ENCODE data around the gene LRRC36.
A peak's percentile ranks its signal among the peaks of the same experiment; 100 is the strongest.
"Not testable (repeated sequence)": the region's sequence is repeated elsewhere in the genome, so short reads cannot be mapped to it uniquely, and the experiment has no call there.

The LRRC36 gene

DNA sequence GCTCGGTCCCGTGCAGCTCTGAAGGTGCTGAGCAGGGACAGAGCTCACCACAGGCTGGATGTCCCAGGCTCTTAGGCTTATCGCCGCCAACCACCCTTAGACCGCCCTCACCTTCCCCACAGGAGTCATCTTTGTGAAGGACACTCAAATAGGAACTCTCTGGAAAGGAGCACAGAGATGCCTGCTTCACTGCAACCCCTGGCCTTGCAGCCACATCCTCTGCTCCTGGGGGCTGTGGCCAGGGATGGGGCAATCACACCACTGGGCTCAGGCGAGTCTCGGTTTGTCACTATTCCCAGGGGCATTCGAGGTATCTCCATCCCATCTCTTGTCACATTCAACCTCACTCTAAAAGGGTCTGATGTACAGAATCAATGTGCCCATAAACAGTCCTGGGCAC, 78.7 kb downstream of the LRRC36 start:
- DNase-seq = no peak

DNA sequence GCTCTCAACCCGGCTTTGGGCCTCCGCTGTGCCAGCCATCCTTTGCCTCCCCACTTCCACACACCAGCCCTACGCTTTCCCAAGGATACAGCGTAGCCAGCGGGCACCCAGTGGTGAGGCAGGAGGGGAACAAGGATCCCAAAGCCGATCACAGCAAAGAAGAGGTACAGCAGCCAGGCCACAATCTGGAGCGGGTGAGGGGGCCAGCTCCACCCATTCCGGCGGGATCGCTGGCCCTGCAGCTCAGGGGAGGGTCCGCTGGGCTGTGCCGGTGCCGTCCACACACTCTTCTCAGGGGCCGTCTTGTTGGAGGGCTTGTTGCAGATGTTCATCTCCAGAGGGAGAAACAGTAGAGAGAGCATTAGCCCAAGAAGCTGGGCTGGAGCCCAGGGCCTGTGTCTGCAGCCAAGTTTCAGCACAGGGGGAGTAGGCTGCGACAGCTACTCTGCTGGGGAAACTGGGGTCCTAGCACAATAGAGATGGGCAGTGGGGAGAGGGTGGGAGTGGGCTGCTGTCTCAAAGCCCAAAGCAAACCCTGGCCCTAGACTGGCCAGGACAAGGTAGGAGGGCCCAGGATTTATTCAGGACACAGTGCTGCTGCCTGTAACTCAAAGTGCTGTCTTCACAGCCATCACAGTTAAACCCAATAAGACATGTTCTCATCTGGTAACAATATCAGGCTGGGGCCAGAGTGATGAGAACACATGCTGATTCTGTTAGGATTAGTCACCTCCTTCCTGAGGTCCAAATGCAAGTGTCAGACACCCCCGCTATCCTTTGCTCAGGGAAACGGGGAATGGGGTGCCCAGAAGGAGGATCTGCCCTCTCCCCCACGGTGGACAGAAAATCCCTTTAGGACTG, 79.7 kb downstream of the LRRC36 start:
- no peak for DNase-seq

DNA sequence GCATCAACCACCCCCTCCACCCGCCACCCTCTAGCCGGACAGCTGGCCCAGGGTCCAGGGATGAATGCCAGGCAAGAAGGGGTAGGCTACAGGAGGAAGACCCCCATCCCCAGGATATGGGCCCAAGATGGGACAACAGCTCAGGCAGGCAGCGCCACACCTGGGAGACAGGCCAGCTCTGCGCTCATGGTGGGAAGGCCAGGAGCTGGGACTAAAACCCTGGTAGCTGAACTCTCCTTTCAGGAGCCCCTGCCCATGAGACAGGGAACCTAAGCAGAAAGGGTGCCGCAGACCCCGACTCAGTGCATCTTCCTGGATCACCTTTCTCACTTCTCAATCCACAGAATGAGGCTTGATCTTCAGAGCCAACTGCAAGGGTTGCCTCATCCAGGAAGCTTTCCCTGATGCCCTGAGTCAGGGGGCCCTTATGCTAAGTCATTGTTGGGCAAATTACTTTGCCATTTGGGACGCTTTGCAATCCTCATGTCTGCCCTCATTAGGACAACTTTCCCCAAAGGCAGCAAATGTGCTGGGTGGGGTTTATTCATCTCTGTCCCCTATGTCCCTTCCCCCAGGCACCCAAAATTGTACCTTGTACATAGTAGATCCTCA, 80.7 kb downstream of the LRRC36 start:
- no peak for DNase-seq

DNA sequence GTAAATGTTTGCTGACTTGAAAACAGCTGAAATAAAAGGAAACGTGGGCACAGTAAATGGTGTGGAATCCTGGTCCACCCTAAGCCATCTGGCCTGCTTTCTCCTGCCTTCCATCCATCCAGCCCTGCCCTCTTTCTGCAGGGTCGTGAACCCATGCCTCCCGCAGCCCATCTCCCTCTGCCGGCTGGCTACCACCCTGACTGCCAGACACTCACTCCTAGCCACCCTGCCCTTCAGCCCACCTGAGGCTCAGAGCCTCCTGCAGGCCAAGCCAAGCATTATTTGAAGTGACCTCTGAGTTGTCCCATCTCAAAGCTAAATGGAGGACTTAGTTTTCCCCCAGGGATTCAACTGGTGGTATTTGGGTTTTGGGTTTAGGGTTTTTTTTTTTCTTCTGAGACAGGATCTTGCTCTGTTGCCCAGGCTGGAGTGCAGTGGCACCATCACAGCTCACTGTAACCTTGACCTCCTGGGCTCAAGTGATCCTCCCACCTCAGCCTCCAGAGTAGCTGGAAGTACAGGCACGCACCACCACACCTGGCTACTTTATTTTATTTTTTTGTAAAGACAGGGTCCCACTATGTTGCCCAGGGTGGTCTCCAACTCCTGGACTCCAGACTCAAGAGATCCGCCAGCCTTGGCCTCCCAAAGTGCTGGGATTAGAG, 81.3 kb downstream of the LRRC36 start:
- DNase-seq = no peak

DNA sequence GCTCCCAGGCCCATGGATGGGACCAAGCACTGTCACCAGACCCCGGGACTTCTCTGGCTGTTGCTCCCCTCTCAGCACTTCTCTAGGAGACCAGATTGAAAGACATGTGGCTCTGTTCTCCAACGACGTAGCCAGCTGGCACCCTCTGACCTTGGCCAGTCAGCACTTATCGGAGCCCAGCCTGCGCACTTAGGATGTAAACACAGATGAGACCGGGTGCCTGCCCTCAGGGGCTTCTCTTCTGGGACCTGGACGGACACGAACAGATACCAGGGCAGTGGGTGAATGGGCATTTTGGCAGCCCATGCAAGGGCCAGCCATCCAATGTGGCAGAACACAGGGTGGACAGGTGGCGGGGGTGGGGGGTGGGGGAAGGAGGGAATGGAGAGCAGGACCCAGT, 83.0 kb downstream of the LRRC36 start:
- no peak for DNase-seq

DNA sequence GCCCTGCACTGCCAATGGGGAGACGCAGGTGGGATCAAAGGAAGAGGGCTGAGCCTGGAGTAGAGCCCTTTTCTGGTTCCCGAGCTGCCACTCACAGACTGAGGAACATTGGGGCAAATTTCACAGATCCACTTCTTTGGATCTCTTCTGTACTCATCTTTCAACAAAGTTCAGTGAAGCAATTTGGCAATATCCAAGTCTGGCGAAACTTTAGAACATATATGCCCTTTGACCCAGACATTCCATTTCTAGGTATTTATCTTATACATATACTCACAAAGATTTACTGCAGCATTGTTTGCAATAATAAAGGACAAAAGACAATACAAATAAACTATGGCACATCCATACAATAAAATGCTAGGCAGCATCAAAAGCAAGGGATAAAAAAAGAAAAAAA, 84.7 kb downstream of the LRRC36 start:
- no peak for DNase-seq

DNA sequence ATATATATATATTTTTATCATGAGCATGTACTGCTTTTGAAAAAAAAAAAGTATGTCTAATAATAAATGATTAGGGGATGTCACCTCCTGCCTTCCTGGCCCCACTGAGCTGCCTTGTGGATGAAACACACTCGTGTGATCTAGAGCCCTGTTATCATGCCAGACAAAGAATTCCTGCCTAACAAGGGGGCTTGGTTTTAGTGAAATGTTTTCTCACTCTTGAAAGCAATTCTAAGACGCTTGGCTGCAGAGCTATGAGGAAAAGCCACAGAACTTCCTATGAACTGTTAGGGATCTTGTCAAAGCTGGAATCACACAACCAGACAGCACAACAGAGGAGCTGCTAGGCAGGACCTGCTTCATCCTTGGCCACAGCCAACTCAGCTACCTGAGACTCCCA, 85.7 kb downstream of the LRRC36 start:
- DNase-seq = no peak

DNA sequence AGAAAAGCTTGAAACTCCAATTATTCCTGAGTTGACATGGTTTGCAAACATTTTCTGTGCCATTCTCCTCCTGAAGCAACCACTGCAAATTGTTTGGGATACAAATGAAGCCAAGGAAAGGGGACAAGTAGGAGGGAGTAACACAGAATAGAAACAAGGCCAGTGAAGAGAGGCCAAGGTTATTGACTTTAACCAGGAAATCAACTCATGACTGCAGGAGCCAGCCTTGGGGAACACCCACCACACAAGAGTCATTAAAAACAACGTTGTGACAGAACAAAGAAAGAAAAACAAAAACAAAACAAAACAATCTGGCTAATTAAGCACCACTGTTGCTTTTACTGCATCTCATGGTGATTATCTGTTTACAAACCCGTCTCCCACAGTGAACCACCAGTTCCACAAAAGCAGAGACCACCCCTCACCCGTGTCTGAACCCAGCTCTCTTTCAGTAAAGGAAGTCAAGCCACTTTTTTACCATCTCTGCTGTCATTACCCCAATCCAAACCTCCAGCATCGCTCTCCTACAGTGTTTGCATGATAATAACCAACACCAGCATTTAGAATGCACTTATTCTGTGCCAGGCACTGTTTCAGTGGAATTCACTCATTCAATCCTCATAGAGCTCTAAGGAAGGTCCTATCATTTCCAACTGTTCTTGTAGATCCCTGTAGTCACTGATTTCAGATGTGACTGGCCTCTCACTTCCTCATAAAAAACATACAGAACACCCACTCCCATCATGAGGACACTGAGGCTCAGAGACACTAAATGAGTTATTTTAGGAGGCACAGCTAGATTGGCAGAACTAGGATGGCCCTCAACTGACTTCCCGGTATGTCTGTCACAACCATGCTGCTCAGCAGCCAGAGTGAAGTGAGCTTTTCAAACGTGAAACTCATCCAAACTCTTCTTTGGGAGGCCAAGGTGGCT, 87.6 kb downstream of the LRRC36 start:
- no peak for DNase-seq

DNA sequence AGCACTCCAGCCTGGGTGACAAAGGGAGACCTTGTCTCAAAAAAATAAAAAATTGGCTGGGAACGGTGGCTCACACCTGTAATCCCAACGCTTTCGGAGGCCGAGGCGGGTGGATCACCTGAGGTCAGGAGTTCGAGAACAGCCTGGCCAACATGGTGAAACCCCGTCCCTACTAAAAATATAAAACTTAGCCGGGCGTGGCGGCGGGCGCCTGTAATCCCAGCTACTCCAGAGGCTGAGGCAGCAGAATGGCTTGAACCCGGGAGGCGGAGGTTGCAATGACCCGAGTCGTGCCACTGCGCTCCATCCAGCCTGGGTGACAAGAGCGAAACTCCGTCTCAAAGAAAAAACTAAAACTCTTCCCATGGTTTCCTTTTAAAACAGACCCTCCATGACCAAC, 88.8 kb downstream of the LRRC36 start:
- DNase-seq = not testable (repeated sequence)

DNA sequence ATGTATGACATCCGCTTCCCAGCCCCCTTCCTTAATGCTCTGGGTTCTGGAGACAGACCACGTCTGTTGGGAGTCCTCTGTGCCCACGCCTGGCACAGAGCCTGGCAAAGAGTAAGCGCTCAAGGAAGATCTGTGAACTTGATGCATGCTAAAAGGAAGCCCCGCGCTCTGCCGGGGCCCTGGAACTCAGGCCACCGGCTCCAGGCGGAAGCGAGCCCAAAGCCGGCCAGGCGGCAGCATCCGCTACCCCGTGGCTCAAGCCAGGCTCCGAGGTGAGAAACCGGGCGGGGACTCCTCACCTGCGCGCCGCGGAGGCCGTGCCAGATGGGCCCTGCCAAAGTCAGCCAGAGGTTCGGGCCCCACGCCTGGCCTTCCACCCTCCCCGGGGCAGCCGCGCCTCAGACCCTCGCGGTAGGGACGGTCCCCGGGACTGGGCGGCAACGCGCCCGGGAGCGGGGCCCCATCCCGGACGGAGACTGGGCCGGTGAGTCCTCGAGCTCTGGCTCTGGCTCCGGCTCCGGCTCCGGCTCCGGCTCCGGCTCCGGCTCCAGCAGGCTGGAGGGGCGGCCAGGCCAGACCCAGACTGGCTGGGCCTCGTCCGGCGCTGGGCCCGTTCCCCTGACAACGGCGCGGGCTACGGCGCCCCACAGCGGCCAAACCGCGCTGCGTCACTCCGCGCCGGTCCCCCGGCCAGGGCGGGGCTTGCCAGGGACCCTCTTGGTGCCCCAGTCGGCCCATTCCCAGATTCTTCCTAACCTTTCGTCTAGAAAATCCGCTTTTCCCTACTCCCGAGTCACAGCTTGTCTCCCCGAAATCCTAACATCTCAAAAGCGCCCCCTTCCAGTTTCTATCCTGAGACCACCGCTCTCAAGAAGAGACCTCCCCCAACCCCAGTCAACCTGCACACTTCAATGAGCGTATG, 89.5 kb downstream of the LRRC36 start, which contains the start of gene ZDHHC1:
TSS of gene ZDHHC1 (minus strand) at position 606 of the 922 bp plus-strand sequence. CDS start 8,702 bp downstream, outside the sequence.
- DNase-seq = peak in 1 of 2 donors; percentile 39

DNA sequence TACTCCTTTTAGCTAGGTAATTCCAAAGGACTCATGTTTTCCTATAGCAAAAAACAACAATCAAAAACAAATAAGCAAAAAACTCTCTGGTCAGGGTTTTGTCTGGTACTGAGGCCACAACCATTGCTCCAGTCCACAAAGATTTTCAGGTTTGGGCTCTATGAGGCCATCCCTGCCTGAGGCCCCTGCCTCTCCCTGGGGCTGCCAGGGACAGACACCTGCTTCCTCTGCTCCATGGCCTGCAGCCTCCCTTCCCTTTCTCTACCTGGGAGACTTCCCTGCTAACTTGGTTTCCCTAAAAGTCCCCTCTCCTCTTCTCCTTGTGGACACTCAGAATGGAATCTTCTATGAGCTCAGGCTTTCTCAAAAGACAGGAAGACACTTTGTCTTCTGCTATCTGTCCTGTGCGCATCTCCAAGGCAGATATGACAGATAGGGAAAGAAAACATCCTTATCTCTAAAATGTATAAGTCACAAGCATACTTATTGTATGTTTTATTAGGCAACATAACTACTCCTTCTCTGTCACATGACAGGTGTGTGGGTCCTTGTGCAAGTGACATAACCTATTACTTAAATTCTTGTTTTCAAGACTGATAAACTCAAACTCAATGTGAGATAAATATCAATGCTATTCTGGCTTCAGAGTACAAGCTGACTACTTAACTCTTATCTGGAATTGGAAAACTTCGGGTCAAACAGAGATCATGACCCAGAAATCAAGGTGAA, 90.9 kb downstream of the LRRC36 start:
- DNase-seq = no peak

DNA sequence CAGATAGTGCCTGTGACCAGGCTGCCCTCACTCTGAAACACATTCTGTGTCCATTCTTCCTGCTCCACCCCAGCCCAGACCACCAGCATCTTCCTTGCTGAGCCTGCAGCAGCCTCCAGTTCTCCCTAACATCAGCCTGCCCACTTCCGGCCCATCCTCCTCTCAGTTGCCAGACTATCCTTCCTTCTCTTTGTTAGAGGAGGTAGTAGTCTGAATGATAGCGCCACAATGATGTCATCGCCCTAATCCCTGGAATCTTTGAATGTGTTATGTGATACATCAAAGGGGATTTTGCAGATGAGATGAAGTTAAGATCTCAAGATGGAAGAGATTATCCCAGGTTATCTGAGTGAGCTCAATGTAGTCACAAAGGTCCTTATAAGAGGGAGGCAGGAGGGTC, 92.9 kb downstream of the LRRC36 start:
- DNase-seq = no peak

DNA sequence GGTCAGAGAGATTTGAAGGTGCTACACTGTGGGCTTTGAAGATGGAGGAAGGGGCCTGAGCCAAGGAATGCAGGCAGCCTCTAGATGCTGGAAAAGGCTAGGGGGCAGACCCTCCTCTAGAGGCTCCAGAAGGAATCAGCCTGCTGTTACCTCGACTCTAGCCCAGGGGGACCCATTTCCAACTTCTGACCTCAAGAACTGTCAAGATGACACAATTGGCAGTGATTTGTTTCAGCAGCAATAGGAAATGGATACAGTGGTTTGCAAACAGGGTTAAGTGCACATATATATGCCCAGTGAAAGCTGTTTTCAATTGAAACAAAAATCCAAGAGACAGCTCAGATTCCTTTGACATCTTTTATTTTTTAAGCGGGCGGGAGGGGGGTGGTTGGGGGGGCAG, 93.3 kb downstream of the LRRC36 start:
- no peak for DNase-seq

DNA sequence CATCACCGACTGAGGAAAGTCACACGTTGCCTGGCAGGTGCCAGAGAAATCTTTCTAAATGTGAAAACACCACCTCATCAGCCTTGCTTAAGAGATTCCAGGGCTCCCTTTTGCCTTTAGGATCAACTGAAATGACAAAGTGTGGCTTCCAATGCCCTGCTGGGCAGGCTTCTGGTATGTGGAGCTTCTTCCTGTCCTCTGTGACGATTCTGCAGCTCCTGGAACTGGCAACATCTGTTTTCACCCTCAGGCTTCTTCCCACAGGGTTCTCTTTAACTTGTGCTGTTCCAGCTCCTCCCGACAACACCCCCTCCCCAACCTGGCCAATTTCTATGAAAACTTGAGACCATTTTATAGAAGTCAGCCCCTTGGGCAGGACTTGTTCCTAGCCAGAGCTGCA, 94.4 kb downstream of the LRRC36 start:
- DNase-seq = no peak

DNA sequence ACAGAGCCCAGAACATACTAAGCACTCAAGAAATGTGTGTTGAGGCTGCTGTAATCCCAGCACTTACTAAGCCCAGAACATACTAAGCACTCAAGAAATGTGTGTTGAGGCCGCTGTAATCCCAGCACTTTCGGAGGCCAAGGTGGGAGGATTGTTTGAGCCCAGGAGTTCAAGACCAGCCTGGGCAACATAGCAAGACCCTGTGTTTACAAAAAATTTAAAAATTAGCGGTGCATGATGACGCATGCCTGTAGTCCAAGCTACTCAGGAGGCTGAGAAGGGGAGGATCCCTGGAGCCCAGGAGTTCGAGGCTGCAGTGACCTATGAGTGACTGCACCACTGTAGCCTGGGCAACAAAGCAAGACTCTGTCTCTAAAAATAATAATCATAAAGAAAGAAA, 96.4 kb downstream of the LRRC36 start:
- no peak for DNase-seq

DNA sequence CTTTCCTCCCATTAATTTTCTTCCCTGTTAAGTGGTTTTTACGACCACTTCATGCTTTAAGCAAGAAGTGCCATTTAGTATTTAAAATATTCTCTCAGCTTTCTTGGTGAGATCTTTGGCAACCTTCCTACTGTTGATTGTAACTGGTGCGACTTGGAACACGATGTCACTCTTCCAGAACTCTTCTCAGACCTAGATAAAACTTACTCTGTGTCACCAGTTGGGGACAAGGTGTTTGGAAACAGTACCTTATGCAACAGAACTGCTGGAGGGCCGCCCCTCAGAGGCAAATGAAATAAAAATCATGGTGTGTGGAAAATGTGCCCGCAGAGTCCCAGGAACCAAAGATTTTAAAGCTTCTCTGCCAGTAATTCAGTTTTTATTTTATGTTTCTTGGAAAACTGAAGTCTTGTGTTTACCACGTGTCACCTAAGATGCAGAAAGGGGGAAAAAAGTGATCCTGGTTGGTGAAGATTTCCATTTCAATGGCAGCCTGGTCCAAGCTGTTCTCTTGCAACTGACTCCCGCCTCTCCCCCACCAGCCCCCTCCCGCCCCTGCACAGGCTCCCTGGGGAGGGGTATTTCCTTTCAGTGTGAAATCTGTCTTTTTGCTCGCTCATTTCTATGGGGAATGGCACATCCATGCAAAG, 97.1 kb downstream of the LRRC36 start:
- DNase-seq = no peak

DNA sequence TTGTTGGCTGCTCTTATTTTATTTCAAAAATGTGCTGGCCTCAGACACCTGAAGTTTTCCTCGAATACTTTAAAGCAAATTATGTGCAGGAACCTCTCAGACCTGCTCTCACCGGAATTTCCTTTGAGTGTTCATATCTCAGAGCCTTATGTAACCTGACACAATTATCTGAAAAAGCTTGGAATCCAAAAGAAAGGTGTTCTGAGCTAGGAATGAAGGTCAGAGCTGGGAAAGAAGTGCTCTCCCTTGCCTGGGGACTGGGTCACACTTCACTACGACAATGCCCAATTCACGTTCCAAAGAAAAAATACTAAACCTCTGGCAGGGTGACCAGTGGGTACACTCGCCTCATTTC, 97.6 kb downstream of the LRRC36 start:
- no peak for DNase-seq

DNA sequence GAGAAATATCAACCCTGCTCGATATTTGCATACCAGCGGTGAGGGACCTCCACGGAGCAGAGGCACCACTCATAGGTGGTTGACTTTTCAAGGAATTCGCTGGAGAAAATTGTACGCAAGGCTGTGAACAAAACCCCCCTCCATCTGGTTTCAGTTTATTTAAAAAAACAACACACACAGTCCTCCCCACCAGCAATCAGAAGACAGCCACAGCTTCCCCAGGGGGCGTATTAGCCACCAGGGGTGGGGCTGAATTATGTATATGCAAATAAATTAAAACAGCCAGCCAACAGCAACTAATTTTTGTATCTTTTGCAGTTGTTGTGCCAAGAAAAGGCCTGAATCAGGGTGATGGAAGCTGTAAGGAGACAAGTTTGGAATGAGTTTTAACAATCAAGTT, 98.4 kb downstream of the LRRC36 start:
- no peak for DNase-seq

DNA sequence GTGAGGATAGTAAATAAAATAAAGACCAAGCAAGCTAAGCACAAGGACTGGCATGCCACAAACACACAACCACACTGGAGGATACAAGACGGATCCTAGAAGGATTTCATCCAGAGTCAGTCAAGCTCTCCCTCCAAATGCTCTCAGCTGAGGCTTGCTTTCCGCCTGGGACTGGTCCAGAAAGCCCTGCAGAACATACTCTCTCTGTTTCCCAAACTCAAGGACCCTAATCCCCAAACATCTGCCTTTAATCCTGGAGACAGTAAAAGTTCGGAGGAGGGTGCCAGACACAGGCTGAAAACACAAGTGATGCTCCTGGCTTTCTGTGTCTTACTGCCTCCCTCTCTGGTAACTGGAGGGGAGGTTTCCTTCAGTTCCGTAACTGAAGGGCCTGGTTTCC, 99.0 kb downstream of the LRRC36 start:
- DNase-seq = no peak

DNA sequence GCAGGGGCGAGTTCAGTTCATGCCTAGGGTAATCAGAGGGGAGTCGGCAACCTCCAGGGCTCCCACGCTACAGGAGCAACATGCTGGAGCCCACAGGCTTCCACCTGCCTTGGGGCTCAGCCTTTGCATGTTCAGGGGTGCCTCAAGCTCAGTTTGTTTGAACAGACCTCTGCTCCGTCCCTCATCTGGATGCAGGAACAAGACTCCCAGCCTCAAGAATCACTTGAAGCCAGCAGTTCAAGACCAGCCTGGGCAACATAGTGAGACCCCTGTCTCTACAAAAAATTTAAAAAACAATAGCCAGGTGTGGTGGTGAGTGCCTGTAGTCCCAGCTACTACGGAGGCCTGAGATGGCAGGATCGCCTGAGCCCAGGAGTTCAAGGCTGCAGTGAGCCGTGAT, 99.4 kb downstream of the LRRC36 start:
- DNase-seq = no peak

DNA sequence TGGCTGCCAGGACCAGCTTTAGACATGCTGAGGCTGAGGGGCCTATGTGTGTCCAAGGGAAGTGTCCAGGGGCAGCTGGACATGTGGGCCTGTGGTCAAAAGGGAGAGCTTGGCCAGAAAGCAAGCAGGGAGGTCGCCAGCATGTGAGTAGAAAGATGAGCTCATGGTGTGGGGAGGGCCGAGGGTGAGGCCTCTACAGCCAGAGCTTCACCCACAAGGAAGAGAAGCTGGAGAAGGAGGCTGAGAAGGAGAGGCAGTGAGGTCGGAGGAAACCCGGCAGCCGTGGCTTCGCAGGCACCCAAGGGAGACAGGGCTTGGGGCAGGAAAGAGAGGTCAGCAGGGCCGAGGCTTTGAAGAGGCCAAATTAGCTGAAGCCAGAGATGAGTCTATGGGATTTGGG, 100.3 kb downstream of the LRRC36 start:
- no peak for DNase-seq

Measured in bone marrow (tissue), 2 donors.